ENCODE results near the gene PPP1R12B. TPM values are rescaled to one million over a fixed set of nuclear protein-coding genes. Genes with fewer than 3 reads are reported as not detected.

PPP1R12B gene
- total and polyA plus RNA-seq, 4 donors: 6.0 to 122 (median 22.0) TPM

DNA sequence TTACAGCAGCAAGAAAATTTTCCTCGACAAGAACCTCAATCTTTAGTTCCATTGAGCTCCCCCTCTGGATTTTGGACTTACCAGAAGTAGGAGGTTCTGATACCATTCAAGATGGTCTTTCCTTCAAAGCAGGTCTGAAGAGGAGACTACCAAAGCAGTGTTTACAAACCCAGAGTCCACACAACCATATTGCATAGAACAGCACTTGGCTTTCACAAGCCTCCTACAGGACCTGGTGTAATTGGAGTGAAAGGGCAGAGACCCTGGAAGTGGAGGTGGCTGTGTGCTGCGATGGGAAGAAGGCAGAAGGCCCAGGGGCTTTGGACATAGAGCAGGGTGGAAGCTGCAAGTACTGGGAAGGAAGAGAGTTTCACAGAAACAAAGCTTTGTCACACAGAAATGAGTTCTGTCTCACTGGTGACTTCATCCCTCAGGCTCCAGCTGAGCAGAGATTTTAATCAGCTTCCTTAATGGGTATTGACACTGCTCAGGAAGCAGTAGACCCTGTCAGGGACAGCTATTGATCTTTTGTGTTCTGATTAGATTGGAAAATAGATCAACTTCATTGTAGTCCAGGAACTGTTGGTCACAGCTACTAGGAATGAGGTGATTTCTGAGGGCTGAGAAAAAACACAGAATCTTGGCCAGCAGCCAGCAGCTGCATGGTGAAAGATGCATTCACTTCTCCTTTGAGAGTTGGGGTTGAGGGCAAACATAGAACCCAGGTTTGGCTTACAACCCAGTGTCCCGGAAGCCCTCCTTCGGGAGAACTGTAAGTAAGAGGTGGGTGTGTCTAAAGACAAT lies 237.7 kb downstream of the PPP1R12B start:
- 42 to 45% methylated on average over 4 of the region's 4 CpGs for WGBS, 2 donors
- TF ChIP-seq, protein P1, sequence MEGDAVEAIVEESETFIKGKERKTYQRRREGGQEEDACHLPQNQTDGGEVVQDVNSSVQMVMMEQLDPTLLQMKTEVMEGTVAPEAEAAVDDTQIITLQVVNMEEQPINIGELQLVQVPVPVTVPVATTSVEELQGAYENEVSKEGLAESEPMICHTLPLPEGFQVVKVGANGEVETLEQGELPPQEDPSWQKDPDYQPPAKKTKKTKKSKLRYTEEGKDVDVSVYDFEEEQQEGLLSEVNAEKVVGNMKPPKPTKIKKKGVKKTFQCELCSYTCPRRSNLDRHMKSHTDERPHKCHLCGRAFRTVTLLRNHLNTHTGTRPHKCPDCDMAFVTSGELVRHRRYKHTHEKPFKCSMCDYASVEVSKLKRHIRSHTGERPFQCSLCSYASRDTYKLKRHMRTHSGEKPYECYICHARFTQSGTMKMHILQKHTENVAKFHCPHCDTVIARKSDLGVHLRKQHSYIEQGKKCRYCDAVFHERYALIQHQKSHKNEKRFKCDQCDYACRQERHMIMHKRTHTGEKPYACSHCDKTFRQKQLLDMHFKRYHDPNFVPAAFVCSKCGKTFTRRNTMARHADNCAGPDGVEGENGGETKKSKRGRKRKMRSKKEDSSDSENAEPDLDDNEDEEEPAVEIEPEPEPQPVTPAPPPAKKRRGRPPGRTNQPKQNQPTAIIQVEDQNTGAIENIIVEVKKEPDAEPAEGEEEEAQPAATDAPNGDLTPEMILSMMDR (IDR thresholded peaks at IDR 0.05; ENCODE audit: control extremely low read depth, extremely low read depth): no peak
- H3K4me3 ChIP-seq: no peak overlapping the region
- H3K9me3 ChIP-seq (ENCODE audit: control insufficient read depth in 4 of 4, insufficient read depth in 3 of 4, low read length in 3 of 4): no peaks in the 10 kb centered on the region
- H3K9ac ChIP-seq (ENCODE audit: insufficient read depth in 1 of 2, low read length in 2 of 2): no peak overlapping the region
- peak overlapping the region in 1 of 2 donors; percentile 85 for H3K27ac ChIP-seq (ENCODE audit: low read depth in 1 of 2, low read length in 1 of 2)
- peaks cover 3 to 9% (median 4%) of the 10 kb centered on the region in 4 donors for H3K36me3 ChIP-seq (ENCODE audit: control insufficient read depth in 4 of 4, insufficient read depth in 4 of 4, low read length in 4 of 4)
- H3K27me3 ChIP-seq (ENCODE audit: control insufficient read depth in 3 of 3, insufficient read depth in 3 of 3, low read length in 2 of 3): no peaks in the 10 kb centered on the region
- peak; percentile 72 to 80 (median 79) for DNase-seq
- H3K4me1 ChIP-seq (ENCODE audit: control insufficient read depth in 5 of 5, insufficient read depth in 5 of 5, low read length in 5 of 5): peaks cover 13 to 37% (median 26%) of the 10 kb centered on the region in 5 donors
- ATAC-seq (ENCODE audit: insufficient read depth, low FRiP score): no peak

DNA sequence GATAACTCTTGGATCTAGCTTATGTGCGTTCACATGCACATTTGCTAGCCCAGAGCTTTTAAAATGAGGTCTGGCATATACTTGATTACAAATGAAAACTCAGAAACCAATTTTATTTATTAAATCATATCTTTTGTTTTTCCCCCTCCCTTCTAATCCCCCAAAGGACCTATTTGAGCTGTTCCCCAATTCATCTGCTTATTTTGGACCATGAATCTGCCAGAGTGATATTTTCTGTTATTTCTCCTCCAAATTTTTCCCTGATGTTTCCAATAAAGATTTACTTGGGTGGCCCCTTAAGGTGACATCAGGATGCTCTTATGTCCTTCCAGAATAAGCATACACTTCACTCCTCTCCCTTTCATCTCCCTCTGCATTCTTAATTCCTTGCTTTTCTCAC lies 238.4 kb downstream of the PPP1R12B start:
- peaks cover 13 to 35% (median 26%) of the 10 kb centered on the region in 5 donors for H3K4me1 ChIP-seq (ENCODE audit: control insufficient read depth in 5 of 5, insufficient read depth in 5 of 5, low read length in 5 of 5)
- no peaks in the 10 kb centered on the region for H3K27me3 ChIP-seq (ENCODE audit: control insufficient read depth in 3 of 3, insufficient read depth in 3 of 3, low read length in 2 of 3)
- H3K9me3 ChIP-seq (ENCODE audit: control insufficient read depth in 4 of 4, insufficient read depth in 3 of 4, low read length in 3 of 4): no peaks in the 10 kb centered on the region
- TF ChIP-seq, protein P1 (IDR thresholded peaks at IDR 0.05; ENCODE audit: control extremely low read depth, extremely low read depth): no peak
- no peak overlapping the region for H3K9ac ChIP-seq (ENCODE audit: insufficient read depth in 1 of 2, low read length in 2 of 2)
- no peak overlapping the region for H3K4me3 ChIP-seq
- ATAC-seq (ENCODE audit: insufficient read depth, low FRiP score) (no peak), DNase-seq (no peak)
- peaks cover 0 to 5% (median 3%) of the 10 kb centered on the region in 4 donors for H3K36me3 ChIP-seq (ENCODE audit: control insufficient read depth in 4 of 4, insufficient read depth in 4 of 4, low read length in 4 of 4)
- 81 to 94% methylated on average over 1 of the region's 1 CpG for whole genome bisulfite sequencing, 2 donors
- peak overlapping the region in 1 of 2 donors; percentile 85 for H3K27ac ChIP-seq (ENCODE audit: low read depth in 1 of 2, low read length in 1 of 2)

GRCh38 chr1:202587859-202588485 lies 239.5 kb downstream of the PPP1R12B start:
- no peak for ATAC-seq (ENCODE audit: insufficient read depth, low FRiP score)
- TF ChIP-seq, protein P1 (IDR thresholded peaks at IDR 0.05; ENCODE audit: control extremely low read depth, extremely low read depth): no peak
- no peak overlapping the region for H3K9ac ChIP-seq (ENCODE audit: insufficient read depth in 1 of 2, low read length in 2 of 2)
- H3K27me3 ChIP-seq (ENCODE audit: control insufficient read depth in 3 of 3, insufficient read depth in 3 of 3, low read length in 2 of 3): no peaks in the 10 kb centered on the region
- H3K27ac ChIP-seq (ENCODE audit: low read depth in 1 of 2, low read length in 1 of 2): peak overlapping the region in 1 of 2 donors; percentile 85
- H3K36me3 ChIP-seq (ENCODE audit: control insufficient read depth in 4 of 4, insufficient read depth in 4 of 4, low read length in 4 of 4): peaks cover 0 to 6% (median 2%) of the 10 kb centered on the region in 4 donors
- no peak for DNase-seq
- H3K9me3 ChIP-seq (ENCODE audit: control insufficient read depth in 4 of 4, insufficient read depth in 3 of 4, low read length in 3 of 4): no peaks in the 10 kb centered on the region
- peaks cover 13 to 34% (median 26%) of the 10 kb centered on the region in 5 donors for H3K4me1 ChIP-seq (ENCODE audit: control insufficient read depth in 5 of 5, insufficient read depth in 5 of 5, low read length in 5 of 5)
- WGBS, 2 donors: 98 to 100% methylated on average over 1 of the region's 1 CpG
- H3K4me3 ChIP-seq: no peak overlapping the region
